B cell (primary cell): ENCODE results near the gene RNF32. TPM values are rescaled to one million over a fixed set of nuclear protein-coding genes. Genes with fewer than 3 reads are reported as not detected.
"Not testable (repeated sequence)": the region's sequence is repeated elsewhere in the genome, so short reads cannot be mapped to it uniquely, and the experiment has no call there.

Experiments
- ATAC-seq: fragments of 200-7000 bp; cut with Tn5 transposase; one replicate; pipeline ENCODE4 v1.10.0; 2021; ENCODE audit warnings: low read depth, mild to moderate bottlenecking, moderate number of reproducible peaks, moderate library complexity
- CTCF ChIA-PET: fragments of 350-600 bp; sonication (Branson Sonifier 250); formaldehyde crosslinking; loops from one replicate; lab custom pipeline; 2021; ENCODE audit warnings: antibody characterized with exemption, inconsistent platforms; lab: Charles Lee
- POLR2A ChIA-PET: fragments of 350-600 bp; sonication (Branson Sonifier 250); formaldehyde crosslinking; loops from one replicate; lab custom pipeline; 2021; ENCODE audit warnings: antibody characterized with exemption; lab: Charles Lee
- DNase-seq: peaks from one replicate; pipeline ENCODE4 v3.0.0; 2013
- H2AFZ ChIP-seq: 2 replicates; pipeline ENCODE4 v1.6.1; 2012; ENCODE audit warnings: mild to moderate bottlenecking, low read depth, low read length; ENCODE audit not compliant: insufficient read depth, poor library complexity, severe bottlenecking
- H3K27ac ChIP-seq, 2 donors: 1 replicate in 1 of 2; 2 replicates in 1 of 2; pipeline ENCODE4 v1.5.1; 2012 to 2013; ENCODE audit warnings: low read length in 2 of 2, mild to moderate bottlenecking in 2 of 2, moderate library complexity in 1 of 2
- H3K27me3 ChIP-seq, 4 experiments: fragments of 200-600 bp in 1 of 4; sonication (generic) in 1 of 4; replicated peaks in 1 of 4; 1 replicate in 2 of 4; 2 replicates in 2 of 4; pipeline versions ENCODE4 v1.6.1 to v1.7.0; 2013 to 2016; ENCODE audit warnings: low read length in 3 of 4, mild to moderate bottlenecking in 2 of 4, mixed read lengths in 1 of 4, moderate library complexity in 1 of 4; ENCODE audit not compliant: insufficient read depth in 4 of 4, control insufficient read depth in 3 of 4; ENCODE audit errors: control extremely low read depth in 1 of 4
- H3K36me3 ChIP-seq, 2 experiments: replicated peaks in 1 of 2; 1 replicate in 1 of 2; 2 replicates in 1 of 2; pipeline versions ENCODE4 v1.6.1 to v1.7.1; 2013; ENCODE audit warnings: low read length in 1 of 2; ENCODE audit not compliant: insufficient read depth in 2 of 2, control insufficient read depth in 1 of 2; ENCODE audit errors: control extremely low read depth in 1 of 2, extremely low read depth in 1 of 2
- H3K4me1 ChIP-seq, 2 donors: fragments of 200-600 bp in 1 of 2; sonication (generic) in 1 of 2; 1 replicate in 1 of 2; 2 replicates in 1 of 2; pipeline versions ENCODE4 v1.5.1 to v1.6.1; 2013 to 2017; ENCODE audit warnings: low read length in 2 of 2; ENCODE audit not compliant: control insufficient read depth in 2 of 2, insufficient read depth in 2 of 2
- H3K4me2 ChIP-seq: replicated peaks from 2 replicates; pipeline ENCODE3; 2012; ENCODE audit warnings: mild to moderate bottlenecking, low read depth, low read length; ENCODE audit not compliant: poor library complexity, severe bottlenecking
- H3K4me3 ChIP-seq, 5 experiments: fragments of 200-600 bp in 1 of 5; sonication (generic) in 1 of 5; 1 replicate in 3 of 5; 2 replicates in 2 of 5; pipeline versions ENCODE4 v1.5.1 to v1.7.0; 2011 to 2016; ENCODE audit warnings: low read length in 4 of 5, mild to moderate bottlenecking in 4 of 5, low read depth in 2 of 5, control low read depth in 1 of 5, moderate library complexity in 1 of 5; ENCODE audit not compliant: insufficient read depth in 1 of 5; ENCODE audit errors: control extremely low read depth in 1 of 5, extremely low read depth in 1 of 5
- H3K79me2 ChIP-seq: fragments of 200-600 bp; sonication (generic); one replicate; pipeline ENCODE4 v1.6.0; 2016; ENCODE audit warnings: low read length; ENCODE audit not compliant: control insufficient read depth, insufficient read depth
- H3K9ac ChIP-seq: fragments of 200-600 bp; sonication (generic); 2 replicates; pipeline ENCODE4 v1.6.1; 2017; ENCODE audit warnings: mild to moderate bottlenecking, low read length, moderate library complexity
- H3K9me3 ChIP-seq, 3 donors: one replicate each; pipeline versions ENCODE4 v1.6.1 to v1.7.1; 2013; ENCODE audit warnings: low read length in 2 of 3; ENCODE audit not compliant: control insufficient read depth in 2 of 3, insufficient read depth in 1 of 3; ENCODE audit errors: control extremely low read depth in 1 of 3
- H4K20me1 ChIP-seq: 2 replicates; pipeline ENCODE4 v1.6.0; 2012; ENCODE audit warnings: mild to moderate bottlenecking, low read length; ENCODE audit not compliant: insufficient read depth, control insufficient read depth, poor library complexity, severe bottlenecking
- H3K27ac Mint-ChIP-seq: one replicate; pipeline ENCODE4 v1.8.0; 2021; ENCODE audit warnings: mixed read lengths
- H3K27me3 Mint-ChIP-seq: one replicate; pipeline ENCODE4 v1.8.0; 2021; ENCODE audit warnings: mixed read lengths
- H3K4me1 Mint-ChIP-seq: one replicate; pipeline ENCODE4 v1.8.0; 2021; ENCODE audit warnings: mixed read lengths
- H3K4me3 Mint-ChIP-seq: one replicate; pipeline ENCODE4 v1.8.0; 2021; ENCODE audit warnings: mixed read lengths
- H3K9me3 Mint-ChIP-seq: one replicate; pipeline ENCODE4 v1.8.0; 2022; ENCODE audit warnings: mixed read lengths; ENCODE audit not compliant: insufficient read depth
- EZH2 ChIP-seq: IDR thresholded peaks from 2 replicates; pipeline ENCODE4 v1.6.1; 2012; ENCODE audit warnings: borderline replicate concordance, low read depth, mild to moderate bottlenecking, moderate library complexity, low read length; ENCODE audit not compliant: insufficient read depth, poor library complexity, severe bottlenecking
- WGBS: methylation state at CpG from one replicate; pipeline ENCODE4 v1.1.5; 2013; ENCODE audit warnings: missing lambda C conversion rate; ENCODE audit not compliant: insufficient coverage; 5-methylcytosine and 5-hydroxymethylcytosine counted together
- intact Hi-C: fragments of 100-400 bp; cut with micrococcal nuclease; formaldehyde crosslinking; loops from one replicate; pipeline ENCODE4 v1.10.0; 2022
- polyA plus RNA-seq: library from polyadenylated mRNA; depleted of rRNA; stranded (reverse); fragments of >200 nt; gene quantifications from 2 replicates; pipeline ENCODE4 v1.2.3, GENCODE V29; 2012
- total RNA-seq, 2 donors: library from RNA; stranded (reverse); fragments of 120-200 nt in 1 of 2; gene quantifications; 1 replicate in 1 of 2; 2 replicates in 1 of 2; pipeline versions ENCODE4 v1.2.3 to v1.2.4, GENCODE V29; 2013 to 2022
- TF ChIP-seq, protein P1 (sequence below): fragments of 200-600 bp; IDR thresholded peaks from one replicate; pipeline ENCODE4 v1.8.0; 2022; ENCODE audit warnings: antibody characterized with exemption, mild to moderate bottlenecking

Gene RNF32
- total and polyA plus RNA-seq, 2 donors (not counting 1 experiment from before 2014, with no cell fraction given) = 1.6 to 2.3 TPM

DNA sequence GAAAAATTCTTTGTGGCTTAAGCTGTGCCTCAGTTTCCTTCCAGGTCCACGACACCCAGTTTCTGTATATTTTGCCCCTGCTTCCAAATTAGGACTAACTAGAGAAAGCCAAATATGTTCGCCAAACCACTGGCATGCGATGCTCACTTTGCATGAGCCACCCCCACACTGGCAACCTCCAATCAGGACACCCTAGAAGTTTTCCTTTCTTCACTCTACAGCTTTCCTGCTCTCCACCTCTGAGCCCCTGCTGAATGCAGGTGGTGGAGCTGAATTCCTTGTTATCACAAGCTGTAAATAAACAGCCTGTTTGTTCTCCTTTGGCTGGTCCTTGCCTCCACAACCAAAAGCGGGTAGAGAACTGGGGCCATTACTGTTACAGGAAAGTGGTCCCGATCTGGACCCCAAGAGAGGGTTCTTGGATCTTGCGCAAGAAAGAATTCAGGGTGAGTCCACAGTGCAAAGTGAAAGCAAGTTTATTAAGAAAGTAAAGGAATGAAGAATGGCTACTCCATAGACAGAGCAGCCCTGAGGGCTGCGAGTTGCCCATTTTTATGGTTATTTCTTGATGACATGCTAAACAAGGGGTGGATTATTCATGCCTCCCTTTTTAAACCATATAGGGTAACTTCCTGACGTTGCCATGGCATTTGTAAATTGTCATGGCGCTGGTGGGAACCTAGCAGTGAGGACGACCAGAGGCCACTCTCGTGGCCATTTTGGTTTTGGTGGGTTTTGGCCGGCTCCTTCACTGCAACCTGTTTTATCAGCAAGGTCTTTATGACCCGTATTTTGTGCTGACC, 20.9 kb upstream of the RNF32 start:
- H4K20me1 ChIP-seq, H3K79me2 ChIP-seq, ATAC-seq, H3K4me1 ChIP-seq, H3K4me2 ChIP-seq, H3K4me3 ChIP-seq, H3K4me1 Mint-ChIP-seq, DNase-seq, H3K36me3 ChIP-seq, H3K4me3 Mint-ChIP-seq, intact Hi-C loops, H3K27ac ChIP-seq, CTCF ChIA-PET, H3K9me3 Mint-ChIP-seq, POLR2A ChIA-PET, H3K27ac Mint-ChIP-seq, H3K9ac ChIP-seq, H2AFZ ChIP-seq: not testable (repeated sequence)
- Histone ChIP-seq H3K27me3 (peaks cover 0 to 35% (median 12%) of the 10 kb centered on the region in 4 experiments), H3K9me3 (peaks cover 0 to 16% (median 0%) of the 10 kb centered on the region in 3 donors)
- peaks cover 51% of the 10 kb centered on the region for H3K27me3 Mint-ChIP-seq
- 78% methylated on average over 8 of the region's 13 CpGs for WGBS

DNA sequence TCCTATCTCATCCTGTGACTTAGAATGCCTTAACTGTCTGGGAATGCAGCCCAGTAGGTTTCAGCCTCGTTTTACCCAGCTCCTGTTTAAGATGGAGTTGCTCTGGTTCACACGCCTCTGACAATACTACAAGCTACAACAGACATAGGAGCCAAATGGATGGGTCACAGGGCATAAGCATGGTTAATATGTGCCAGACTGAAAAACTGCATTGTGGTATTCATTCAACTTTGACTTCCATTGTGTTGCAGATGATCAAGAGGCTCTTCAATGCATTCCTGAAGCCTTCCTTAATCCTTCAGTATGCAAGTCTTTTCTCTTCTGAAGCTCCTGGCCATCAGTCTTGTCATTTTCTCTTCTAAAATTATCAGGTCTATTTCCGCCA, 20.3 kb upstream of the RNF32 start:
- H3K27ac Mint-ChIP-seq = no peak overlapping the region
- WGBS = 100% methylated on average over 1 of the region's 3 CpGs
- Histone ChIP-seq H3K9me3 (peaks cover 0 to 16% (median 0%) of the 10 kb centered on the region in 3 donors), H3K9ac (no peak overlapping the region), H3K27me3 (peaks cover 0 to 33% (median 12%) of the 10 kb centered on the region in 4 experiments), H3K79me2 (no peaks in the 10 kb centered on the region), H3K36me3 (no peaks in the 10 kb centered on the region), H3K4me1 (no peaks in the 10 kb centered on the region), H3K4me3 (no peak overlapping the region), H3K4me2 (no peak overlapping the region), H4K20me1 (no peaks in the 10 kb centered on the region), H2AFZ (no peak overlapping the region), H3K27ac (no peak overlapping the region)
- CTCF ChIA-PET = no interaction called here
- no peak overlapping the region for H3K4me3 Mint-ChIP-seq
- no peak for DNase-seq
- H3K4me1 Mint-ChIP-seq = peaks cover 7% of the 10 kb centered on the region
- TF ChIP-seq, protein P1, sequence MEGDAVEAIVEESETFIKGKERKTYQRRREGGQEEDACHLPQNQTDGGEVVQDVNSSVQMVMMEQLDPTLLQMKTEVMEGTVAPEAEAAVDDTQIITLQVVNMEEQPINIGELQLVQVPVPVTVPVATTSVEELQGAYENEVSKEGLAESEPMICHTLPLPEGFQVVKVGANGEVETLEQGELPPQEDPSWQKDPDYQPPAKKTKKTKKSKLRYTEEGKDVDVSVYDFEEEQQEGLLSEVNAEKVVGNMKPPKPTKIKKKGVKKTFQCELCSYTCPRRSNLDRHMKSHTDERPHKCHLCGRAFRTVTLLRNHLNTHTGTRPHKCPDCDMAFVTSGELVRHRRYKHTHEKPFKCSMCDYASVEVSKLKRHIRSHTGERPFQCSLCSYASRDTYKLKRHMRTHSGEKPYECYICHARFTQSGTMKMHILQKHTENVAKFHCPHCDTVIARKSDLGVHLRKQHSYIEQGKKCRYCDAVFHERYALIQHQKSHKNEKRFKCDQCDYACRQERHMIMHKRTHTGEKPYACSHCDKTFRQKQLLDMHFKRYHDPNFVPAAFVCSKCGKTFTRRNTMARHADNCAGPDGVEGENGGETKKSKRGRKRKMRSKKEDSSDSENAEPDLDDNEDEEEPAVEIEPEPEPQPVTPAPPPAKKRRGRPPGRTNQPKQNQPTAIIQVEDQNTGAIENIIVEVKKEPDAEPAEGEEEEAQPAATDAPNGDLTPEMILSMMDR = no peak
- no peak for TF ChIP-seq EZH2
- intact Hi-C loops = no loop called here
- peaks cover 4% of the 10 kb centered on the region for H3K9me3 Mint-ChIP-seq
- no peak for ATAC-seq
- POLR2A ChIA-PET = no interaction called here
- peaks cover 47% of the 10 kb centered on the region for H3K27me3 Mint-ChIP-seq
